Fibroblast of lung (primary cell): ENCODE measurements around the gene GRIK4. TPM values are rescaled to one million over a fixed set of nuclear protein-coding genes. Genes with fewer than 3 reads are reported as not detected.

Experiments used
- DNase-seq, 2 donors: peaks; one replicate each; pipeline versions ENCODE4 v3.0.0 to v3.0.0-alpha.2; 2010; ENCODE audit warnings: low read depth in 2 of 2
- H2AFZ ChIP-seq: 2 replicates; pipeline ENCODE4 v1.5.1; 2012; ENCODE audit warnings: low read length, control low read depth, inconsistent platforms
- H3K27ac ChIP-seq: 2 replicates; pipeline ENCODE4 v1.5.1; 2011; ENCODE audit warnings: low read length, control low read depth; ENCODE audit not compliant: insufficient read depth
- H3K27me3 ChIP-seq: 2 replicates; pipeline ENCODE4 v1.5.1; 2011; ENCODE audit warnings: mild to moderate bottlenecking, low read length; ENCODE audit not compliant: control insufficient read depth, insufficient read depth
- H3K36me3 ChIP-seq: 2 replicates; pipeline ENCODE4 v1.5.1; 2011; ENCODE audit warnings: low read length; ENCODE audit not compliant: control insufficient read depth, insufficient read depth
- H3K4me1 ChIP-seq: 2 replicates; pipeline ENCODE4 v1.5.1; 2011; ENCODE audit warnings: low read length; ENCODE audit not compliant: control insufficient read depth, insufficient read depth; ENCODE audit errors: extremely low read depth
- H3K4me2 ChIP-seq: 2 replicates; pipeline ENCODE4 v1.5.1; 2011; ENCODE audit warnings: low read length, control low read depth; ENCODE audit not compliant: insufficient read depth; ENCODE audit errors: extremely low read depth
- H3K4me3 ChIP-seq, 4 experiments: fragments of 200-600 bp in 1 of 4; sonication (generic) in 1 of 4; replicated peaks in 1 of 4; 2 replicates each; pipeline ENCODE4 v1.5.1; 2011 to 2016; ENCODE audit warnings: low read length in 4 of 4, low read depth in 3 of 4, mild to moderate bottlenecking in 3 of 4, control low read depth in 2 of 4, inconsistent platforms in 1 of 4, mixed read lengths in 1 of 4; ENCODE audit not compliant: insufficient read depth in 1 of 4; ENCODE audit errors: control extremely low read depth in 1 of 4
- H3K79me2 ChIP-seq: 2 replicates; pipeline ENCODE4 v1.5.1; 2012; ENCODE audit warnings: mild to moderate bottlenecking, low read length, inconsistent platforms; ENCODE audit not compliant: control insufficient read depth, insufficient read depth
- H3K9ac ChIP-seq: 2 replicates; pipeline ENCODE4 v1.5.1; 2011; ENCODE audit warnings: mild to moderate bottlenecking, low read length, control low read depth; ENCODE audit not compliant: insufficient read depth
- H3K9me3 ChIP-seq: 2 replicates; pipeline ENCODE4 v1.5.1; 2012; ENCODE audit warnings: low read depth, low read length; ENCODE audit not compliant: control insufficient read depth, insufficient read depth
- H4K20me1 ChIP-seq: 2 replicates; pipeline ENCODE4 v1.5.1; 2011; ENCODE audit warnings: low read length; ENCODE audit not compliant: control insufficient read depth, insufficient read depth; ENCODE audit errors: extremely low read depth
- CTCF ChIP-seq, 2 donors: IDR thresholded peaks in 1 of 2; conservative IDR thresholded peaks in 1 of 2; 1 replicate in 1 of 2; 2 replicates in 1 of 2; pipeline ENCODE4 v1.5.1; 2011 to 2012; ENCODE audit warnings: low read length in 2 of 2, control low read depth in 1 of 2, inconsistent platforms in 1 of 2, low read depth in 1 of 2, mild to moderate bottlenecking in 1 of 2
- EZH2 ChIP-seq: IDR thresholded peaks from 2 replicates; pipeline ENCODE4 v1.5.1; 2012; ENCODE audit warnings: low read length, control low read depth, mild to moderate bottlenecking; ENCODE audit errors: missing control alignments
- polyA plus RNA-seq, 2 donors: library from polyadenylated mRNA; depleted of rRNA in 1 of 2; stranded (reverse) in 1 of 2; unstranded in 1 of 2; fragments of >200 nt; gene quantifications; 2 replicates each; pipeline ENCODE4 v1.2.1, GENCODE V29; 2011 to 2012; ENCODE audit warnings: missing spikeins in 1 of 2
- total RNA-seq: library from RNA; depleted of rRNA; stranded (reverse); fragments of >200 nt; gene quantifications from 2 replicates; pipeline ENCODE4 v1.2.1, GENCODE V29; 2014

Gene GRIK4
- total and polyA plus RNA-seq, 2 donors (not counting 1 experiment from before 2014, with no cell fraction given): 0.17 to 1.5 TPM

- Histone ChIP-seq H3K4me3 (no peak overlapping the region), H2AFZ (no peak overlapping the region), H3K4me2 (no peak overlapping the region), H3K79me2 (no peaks in the 10 kb centered on the region), H3K9ac (no peak overlapping the region), H4K20me1 (no peaks in the 10 kb centered on the region), H3K9me3 (no peaks in the 10 kb centered on the region), H3K36me3 (no peaks in the 10 kb centered on the region), H3K27me3 (no peaks in the 10 kb centered on the region), H3K27ac (no peak overlapping the region), H3K4me1 (no peaks in the 10 kb centered on the region)
- no peak for DNase-seq
- TF ChIP-seq CTCF (conservative IDR thresholded peaks at IDR 0.05 in 1 of 2, IDR thresholded peaks at IDR 0.05 in 1 of 2; ENCODE audit: low read depth in 1 of 2, low read length in 2 of 2) (no peak), EZH2 (no peak)
Observed at GRCh38 chr11:120657306-120658070, 145.9 kb downstream of the GRIK4 start.

GRCh38 chr11:120658071-120658423 is 146.5 kb downstream of the GRIK4 start:
- H4K20me1 ChIP-seq: no peaks in the 10 kb centered on the region
- no peaks in the 10 kb centered on the region for H3K4me1 ChIP-seq
- no peak overlapping the region for H3K27ac ChIP-seq
- H3K9ac ChIP-seq: no peak overlapping the region
- no peaks in the 10 kb centered on the region for H3K9me3 ChIP-seq
- no peak for DNase-seq
- H3K4me2 ChIP-seq: no peak overlapping the region
- H2AFZ ChIP-seq: no peak overlapping the region
- no peaks in the 10 kb centered on the region for H3K27me3 ChIP-seq
- H3K79me2 ChIP-seq: no peaks in the 10 kb centered on the region
- H3K36me3 ChIP-seq: no peaks in the 10 kb centered on the region
- H3K4me3 ChIP-seq: no peak overlapping the region
- no peak for TF ChIP-seq CTCF (conservative IDR thresholded peaks at IDR 0.05 in 1 of 2, IDR thresholded peaks at IDR 0.05 in 1 of 2; ENCODE audit: low read depth in 1 of 2, low read length in 2 of 2)
- TF ChIP-seq EZH2: no peak

- no peak for DNase-seq
- Histone ChIP-seq H3K27ac (no peak overlapping the region), H3K36me3 (no peaks in the 10 kb centered on the region), H4K20me1 (no peaks in the 10 kb centered on the region), H2AFZ (no peak overlapping the region), H3K4me2 (no peak overlapping the region), H3K4me3 (no peak overlapping the region), H3K9me3 (no peaks in the 10 kb centered on the region), H3K4me1 (no peaks in the 10 kb centered on the region), H3K27me3 (no peaks in the 10 kb centered on the region), H3K9ac (no peak overlapping the region), H3K79me2 (no peaks in the 10 kb centered on the region)
- no peak for TF ChIP-seq EZH2
- TF ChIP-seq CTCF (conservative IDR thresholded peaks at IDR 0.05 in 1 of 2, IDR thresholded peaks at IDR 0.05 in 1 of 2; ENCODE audit: low read depth in 1 of 2, low read length in 2 of 2): no peak
Observed at GRCh38 chr11:120659076-120659475, 147.5 kb downstream of the GRIK4 start.
